NCI-H748 treated with DMSO at 0.1 percent for 48 hours (cell line): ENCODE measurements around the gene CPLX1.
"Not testable (repeated sequence)": the region's sequence is repeated elsewhere in the genome, so short reads cannot be mapped to it uniquely, and the experiment has no call there.

Source experiments
- DNase-seq: peaks from one replicate; lab custom pipeline; 2025; lab: John Stamatoyannopoulos, UW

CPLX1 gene

DNA sequence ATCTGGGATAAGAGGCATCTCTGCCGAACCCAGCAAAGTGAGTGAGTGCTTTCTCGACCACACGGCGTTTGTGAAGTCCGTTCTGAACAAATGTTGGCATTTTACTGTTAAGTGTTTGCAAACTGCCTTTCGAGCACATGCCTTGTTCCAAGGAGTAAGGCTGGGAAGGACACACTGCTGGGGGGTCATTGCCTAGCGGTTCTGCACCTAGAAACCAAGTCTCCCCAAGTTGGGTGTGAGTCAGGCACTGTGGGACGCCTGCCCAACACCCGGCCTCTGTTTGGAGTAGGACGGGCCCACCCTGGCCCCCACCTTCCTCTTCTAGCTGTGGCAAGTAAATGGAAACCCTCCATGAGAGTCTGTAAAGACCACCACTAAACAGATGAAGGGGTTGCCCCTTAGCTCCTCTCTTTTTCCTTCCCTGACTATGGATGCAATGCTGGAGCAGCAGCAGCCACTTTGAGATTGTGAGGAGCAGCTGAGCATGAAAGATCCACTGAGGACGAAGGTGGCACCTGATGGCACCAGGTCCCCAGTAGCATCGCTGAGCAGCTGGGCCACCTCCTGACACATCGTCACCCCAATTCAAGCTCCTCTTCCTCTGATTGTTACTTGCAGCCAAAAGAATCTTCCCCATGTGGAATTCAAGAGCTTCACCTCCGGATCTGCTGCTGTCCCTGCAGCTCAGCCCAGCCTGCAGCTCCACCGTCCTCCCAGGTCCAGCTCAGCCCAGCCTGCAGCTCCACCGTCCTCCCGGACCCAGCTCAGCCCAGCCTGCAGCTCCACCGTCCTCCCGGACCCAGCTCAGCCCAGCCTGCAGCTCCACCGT lies 6.3 kb downstream of the CPLX1 start:
- DNase-seq = no peak

DNA sequence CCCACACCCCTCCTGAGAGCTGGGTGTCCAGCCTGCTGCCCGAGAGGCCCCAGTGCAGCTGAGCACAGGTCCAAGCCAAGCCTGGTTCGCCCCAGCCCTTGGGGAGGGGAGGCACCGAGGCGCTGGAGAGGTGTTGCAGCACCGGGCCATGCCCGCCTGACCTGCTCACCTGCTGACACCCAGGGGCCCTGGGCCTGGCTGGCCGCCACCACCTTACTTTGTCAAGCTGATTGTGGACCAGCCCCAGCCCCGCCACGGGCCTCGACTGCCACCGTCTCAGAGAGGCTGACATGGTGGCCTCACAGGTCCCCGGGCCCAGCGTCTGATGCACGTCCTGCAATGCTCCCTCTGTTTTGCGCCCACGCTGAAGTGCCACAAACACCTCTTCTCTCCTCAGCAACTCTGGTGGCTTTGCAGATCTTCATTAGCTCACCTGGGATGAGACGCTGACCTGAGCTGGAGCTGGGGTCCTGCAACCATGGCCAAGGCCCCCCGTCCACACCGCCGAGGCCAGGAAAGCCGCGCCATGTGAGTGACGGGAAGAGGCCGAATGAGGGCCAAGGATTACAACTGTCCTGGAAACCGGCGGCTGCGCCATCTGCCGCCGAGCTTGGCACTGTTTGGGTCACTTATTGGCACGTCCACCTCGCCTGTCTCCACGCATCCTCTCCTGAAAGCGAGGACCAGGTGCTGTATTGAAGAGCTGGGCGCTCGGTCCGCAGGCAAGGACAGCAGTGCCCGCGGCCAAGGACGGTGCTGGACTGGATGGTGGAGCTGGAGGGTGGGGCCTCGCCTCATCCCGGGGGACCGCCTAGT lies 7.6 kb downstream of the CPLX1 start:
- no peak for DNase-seq

DNA sequence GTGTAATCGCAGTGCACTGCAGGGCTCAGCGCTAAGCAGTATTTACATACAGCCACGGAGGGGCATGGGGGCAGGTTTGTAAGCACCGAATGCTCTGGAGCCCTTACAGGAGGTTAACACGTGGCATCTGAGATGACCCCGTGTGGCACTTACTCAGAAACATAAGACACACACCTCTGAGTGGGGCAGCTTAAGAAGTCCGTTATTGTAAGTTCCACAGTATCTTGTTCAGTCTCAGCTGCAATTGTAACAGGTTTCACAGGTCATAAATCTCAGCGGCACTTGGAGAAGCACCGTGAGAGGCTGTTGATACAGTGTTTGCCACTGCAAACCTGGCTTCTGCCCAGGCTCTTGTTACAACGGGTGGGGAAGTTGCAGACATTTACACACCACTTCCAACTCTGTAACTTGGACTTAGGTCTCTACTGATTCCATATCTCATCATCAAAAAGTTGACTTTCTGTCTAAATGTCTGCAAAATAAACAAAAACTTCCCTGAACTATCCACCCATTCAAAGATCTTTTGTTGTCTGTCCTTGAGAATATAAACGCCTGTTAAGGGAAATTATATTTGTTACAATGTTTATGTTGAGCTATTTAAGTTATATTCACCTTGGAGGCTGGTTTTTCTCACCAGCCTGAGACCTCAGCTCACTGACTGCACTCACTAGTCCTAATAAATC lies 10.3 kb downstream of the CPLX1 start:
- no peak for DNase-seq

DNA sequence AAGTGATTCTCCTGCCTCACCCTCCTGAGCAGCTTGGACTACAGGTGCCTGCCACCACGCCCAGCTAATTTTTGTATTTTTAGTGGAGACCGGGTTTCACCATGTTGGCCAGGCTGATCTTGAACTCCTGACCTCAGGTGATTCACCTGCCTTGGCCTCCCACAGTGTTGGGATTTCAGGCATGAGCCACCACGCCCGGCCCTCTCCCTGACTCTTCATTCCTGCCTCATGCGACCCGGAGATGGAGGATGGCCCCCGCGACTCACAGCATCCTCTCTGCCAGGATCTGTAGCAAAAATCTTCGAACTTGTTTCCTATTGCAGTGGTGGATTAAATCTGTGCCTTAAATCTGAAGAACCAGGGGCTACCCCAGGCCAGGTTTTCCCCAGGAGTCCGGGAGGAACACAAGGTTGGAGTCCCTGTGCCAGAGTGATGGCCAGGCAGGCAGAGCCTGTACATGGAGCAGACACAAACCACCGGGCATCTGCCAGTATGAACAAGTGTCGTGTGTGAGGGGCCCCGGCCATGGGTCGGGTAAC lies 11.5 kb downstream of the CPLX1 start:
- DNase-seq = no peak

DNA sequence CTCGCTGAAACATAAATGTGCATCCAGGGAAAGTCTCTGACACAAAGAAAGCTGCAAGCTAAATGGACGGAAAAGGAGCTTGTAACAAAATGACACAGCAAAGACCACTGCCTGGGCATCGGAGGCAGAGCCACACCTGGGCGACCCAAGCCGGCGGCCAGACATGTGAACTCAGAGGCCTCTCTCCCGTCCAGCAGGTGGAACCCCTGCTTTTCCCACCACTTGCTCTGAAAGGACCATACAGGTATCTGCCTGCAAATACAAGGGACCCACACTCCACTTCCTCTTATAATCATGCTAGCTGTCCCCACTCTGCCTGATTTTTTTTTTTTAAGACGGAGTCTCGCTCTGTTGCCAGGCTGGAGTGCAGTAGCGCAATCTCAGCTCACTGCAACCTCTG lies 12.0 kb downstream of the CPLX1 start:
- no peak for DNase-seq

DNA sequence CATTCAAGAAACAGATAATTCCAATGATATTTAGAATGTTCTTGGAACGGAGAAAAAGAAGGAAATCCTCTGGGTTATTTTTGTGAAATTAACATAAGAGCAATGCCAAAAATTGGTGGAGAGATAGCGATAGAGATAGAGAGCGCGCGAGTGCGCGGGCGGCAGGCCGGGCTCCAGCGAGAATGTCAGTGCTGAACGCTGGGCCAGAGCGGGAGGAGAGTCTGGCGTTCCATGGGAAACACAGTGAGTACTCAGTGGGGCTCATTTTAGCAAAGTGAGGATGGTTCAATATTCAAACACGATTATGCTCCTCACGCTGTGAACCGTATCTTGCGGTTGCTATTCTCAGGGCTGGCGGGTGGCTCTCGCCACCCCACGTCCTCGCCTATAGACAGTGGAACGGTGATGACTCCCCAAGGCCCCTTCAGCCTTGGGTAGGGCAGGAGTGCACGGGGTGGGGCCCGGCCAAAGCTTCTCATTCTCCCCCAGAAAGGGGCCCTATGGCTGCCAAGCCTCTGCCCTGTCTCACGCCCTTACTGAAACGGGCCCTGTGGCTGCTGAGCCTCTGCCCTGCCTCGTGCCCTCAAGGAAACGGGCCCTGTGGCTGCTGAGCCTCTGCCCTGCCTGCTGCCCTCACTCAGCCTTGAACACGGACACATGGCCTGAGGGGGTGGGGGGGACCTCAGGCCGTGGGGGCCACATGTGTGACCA lies 16.9 kb downstream of the CPLX1 start:
- DNase-seq = no peak

DNA sequence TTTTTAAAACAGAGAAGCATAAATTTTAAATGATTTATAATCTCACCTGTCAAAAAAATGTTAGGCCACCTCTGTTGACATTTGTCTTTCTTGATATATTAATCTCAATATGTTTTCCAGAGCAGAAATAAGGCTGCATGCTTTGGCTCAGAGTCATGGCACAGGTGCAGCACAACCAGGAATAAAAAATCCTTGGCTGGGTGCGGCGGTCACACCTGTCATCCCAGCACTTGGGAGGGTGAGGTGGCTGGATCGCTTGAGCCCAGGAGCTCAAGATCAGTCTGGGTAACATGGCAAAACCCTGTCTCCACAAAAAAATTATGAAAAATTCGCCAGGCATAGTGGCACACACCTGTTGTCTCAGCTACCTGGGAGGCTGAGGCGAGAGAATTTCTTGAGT lies 18.1 kb downstream of the CPLX1 start:
- DNase-seq = no peak

DNA sequence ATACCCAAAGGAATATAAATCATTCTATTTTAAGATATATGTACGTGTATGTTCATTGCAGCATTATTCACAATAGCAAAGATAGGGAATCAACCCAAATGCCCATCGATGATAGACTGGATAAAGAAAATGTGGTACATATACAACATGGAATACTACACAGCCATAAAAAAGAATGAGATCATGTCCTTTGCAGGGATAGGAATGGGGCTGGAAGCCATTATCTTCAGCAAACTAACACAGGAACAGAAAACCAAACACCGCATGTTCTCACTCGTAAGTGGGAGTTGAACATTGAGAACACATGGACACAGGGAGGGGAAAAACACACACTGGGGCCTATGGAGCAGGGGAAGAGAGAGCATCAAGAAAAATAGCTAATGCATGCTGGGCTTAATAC lies 18.9 kb downstream of the CPLX1 start:
- DNase-seq = not testable (repeated sequence)

DNA sequence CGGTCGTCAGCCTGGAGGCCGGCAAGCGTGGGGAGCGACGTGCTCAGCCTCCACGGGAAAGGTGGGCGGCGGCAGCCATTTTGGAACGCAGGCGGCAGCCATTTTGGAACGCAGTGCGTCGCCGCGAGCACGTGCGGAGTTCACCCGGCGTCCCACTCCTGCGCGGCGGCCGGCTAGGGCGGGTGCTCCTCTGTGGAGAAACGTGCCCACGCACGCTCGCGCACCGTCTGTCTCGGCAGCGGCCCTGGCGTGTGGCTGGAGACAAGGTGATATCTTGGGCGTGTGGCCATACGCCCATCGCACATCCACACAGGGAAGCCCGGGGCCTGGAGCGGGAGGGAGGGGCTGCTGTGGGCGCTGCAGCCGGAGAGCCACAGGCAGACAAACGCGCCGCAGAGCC lies 21.1 kb downstream of the CPLX1 start:
- no peak for DNase-seq

DNA sequence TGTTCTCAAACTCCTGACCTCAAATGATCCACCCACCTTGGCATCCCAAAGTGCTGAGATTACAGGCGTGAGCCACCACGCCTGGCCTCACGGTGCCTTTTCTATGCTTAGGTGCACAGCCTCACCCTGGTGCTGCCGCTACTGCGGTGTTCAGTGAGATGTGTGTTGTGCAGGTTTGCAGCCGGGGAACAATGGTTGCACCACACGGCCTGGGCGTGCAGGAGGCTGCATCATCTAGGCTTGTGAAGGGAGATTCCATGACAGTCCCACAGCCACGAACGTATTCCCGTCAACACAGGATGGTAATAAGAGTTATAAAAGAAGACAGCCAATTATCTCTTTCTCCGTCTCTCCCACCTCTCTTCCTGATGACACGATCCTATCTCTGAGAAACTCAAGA lies 22.0 kb downstream of the CPLX1 start:
- no peak for DNase-seq

DNA sequence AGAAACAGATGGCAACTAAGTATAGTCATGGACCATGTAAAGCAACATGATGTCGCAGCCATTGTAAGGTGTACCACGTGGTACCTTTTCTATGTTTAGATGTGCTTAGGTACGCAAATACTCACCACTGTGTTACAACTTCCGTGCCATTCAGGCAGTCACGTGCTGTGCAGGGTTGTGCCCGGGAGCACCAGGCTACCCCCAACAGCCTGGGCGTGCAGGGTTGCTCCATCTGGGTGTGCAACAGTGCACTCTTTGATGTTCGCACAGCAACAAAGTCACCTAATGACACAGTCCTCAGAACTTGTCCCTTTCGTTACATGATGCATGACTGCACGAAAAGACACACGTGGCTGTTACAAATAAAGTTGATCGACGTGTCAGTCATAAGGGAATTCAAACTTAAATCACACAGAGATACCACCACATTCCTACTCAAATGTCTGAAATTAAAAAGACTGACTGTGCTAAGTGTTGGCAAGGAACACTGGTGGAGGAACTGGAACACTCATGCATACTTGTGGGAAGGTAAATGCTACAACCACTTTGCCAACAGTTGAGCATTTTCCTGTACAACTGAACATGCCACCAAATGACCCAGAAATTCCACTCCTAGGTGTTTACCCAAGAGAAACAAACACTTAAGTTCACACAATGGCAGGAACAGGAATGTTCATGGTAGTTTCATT lies 24.3 kb downstream of the CPLX1 start:
- no peak for DNase-seq

DNA sequence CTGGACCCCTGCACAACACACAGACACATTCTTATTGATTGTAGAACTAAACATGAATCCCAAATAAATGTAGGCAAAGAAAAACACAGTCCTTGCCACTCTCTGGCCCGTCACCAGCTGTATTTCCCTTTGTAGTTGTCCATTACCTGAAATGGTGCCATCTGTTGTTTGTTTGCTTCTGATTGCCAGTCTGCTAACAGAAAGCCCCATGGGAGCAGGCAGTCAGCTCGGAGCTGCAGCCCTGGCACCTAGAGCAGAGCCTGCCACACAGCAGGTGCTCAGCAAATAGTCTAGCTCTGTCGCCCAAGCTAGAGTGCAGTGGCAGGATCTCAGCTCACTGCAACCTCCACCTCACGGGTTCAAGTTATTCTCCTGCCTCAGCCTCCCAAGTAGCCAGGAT lies 28.9 kb downstream of the CPLX1 start:
- DNase-seq = no peak

DNA sequence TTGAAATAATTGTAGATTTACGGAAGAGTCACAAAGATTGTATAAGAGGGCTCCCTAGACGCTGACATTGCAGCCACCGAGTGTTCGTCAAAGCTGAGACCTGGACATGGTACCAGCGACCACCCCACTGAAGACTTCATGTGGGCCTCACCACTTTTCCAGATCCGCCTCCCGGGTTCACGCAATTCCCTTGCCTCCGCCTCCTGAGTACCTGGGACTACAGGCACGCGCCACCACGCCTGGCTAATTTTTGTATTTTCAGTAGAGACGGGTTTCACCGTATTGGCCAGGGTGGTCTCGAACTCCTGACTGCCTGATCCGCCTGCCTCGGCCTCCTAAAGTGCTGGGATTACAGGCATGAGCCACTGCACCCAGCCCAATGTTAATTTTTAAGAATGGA lies 29.7 kb downstream of the CPLX1 start:
- no peak for DNase-seq

DNA sequence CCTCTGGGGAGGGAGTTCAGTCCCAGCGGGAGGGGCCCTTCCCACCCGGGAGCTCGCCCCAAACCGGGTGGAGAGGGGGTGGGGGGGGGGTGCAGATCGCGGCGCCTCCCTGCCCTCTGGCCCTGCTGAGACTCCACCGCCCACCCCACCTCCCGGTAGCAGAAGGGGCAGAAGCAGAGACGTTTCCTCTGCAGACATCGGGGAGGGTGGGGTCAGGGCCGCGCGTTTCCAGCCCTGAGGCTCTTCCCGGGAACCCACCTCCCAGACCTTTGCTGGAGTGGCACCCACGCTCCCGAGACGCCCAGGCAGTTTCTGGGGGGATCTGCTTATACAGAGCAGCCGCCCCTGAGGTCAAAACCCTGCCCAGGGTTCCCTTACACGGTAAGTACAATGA lies 30.2 kb downstream of the CPLX1 start:
- no peak for DNase-seq

DNA sequence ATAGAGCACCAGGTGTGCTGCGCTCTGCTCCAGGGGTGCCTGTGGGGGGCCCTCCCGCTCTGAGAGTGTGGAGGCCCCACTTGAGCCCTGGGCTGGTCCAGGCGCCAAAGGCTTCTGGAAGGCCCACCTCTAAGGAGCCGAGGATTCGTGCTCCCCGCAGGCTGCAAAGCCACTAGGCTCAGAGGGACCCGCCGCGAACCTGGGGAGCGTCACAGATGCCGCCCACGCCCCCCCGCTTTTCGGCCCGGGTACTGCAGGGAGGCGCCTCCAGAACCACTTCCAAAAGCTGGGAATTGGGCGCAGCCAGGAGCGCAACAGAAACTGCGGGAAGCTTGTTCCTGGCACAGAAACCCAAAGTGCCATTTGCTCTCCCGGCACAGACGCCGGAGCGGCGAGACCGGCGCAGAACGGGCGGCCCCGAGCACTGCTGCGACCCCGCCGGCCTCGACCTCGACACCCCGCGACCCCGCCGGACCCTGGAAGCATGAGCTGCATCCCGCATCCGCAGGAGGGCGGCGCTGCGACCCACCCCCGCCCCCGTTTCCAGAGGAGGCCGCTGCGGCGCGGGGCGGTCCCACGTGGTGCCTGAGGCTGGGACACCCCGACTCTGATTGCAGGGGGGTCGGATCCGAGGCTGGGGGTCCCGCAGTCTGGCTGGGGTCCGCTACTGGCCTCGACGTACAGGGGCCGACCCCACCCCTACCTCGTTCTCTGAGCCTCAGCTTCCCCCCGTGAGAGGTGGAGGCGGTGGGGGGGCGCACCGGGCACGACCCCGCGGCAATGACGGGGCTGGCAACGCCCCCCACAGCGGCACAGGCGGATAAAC lies 30.8 kb downstream of the CPLX1 start:
- DNase-seq = no peak

DNA sequence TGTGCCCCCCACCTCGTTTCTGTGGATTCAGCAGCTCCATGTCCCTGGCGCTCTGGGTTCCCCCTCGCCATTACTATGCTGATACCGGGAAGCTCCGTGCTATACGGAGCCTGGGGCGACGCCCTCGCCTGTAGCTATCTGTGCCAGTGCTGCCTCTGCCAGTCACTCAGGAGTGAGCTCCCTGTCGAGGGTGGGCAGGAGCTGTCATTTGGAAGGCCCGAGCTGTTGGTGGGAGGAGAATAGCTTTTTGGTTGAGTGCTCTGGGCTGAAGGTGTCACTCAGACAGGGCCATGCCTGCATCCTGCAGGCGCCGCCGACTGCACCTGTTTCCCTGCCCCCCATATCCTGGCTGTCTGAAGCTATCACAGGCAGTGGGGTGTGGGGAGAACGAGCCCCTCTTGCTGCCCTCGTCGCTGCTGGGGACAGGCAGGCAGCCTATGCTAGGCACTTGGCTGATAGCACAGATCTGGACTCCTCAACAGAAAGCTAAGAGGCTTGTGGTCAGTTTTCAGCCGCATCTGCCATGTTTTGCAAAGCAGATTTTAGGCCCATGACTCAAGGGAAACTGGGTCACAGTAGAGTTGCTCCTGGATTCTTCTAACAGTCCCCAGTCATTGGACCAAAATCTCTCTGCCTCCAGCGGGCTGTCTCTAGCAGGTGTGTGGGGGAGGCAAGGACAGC lies 31.8 kb downstream of the CPLX1 start:
- no peak for DNase-seq

DNA sequence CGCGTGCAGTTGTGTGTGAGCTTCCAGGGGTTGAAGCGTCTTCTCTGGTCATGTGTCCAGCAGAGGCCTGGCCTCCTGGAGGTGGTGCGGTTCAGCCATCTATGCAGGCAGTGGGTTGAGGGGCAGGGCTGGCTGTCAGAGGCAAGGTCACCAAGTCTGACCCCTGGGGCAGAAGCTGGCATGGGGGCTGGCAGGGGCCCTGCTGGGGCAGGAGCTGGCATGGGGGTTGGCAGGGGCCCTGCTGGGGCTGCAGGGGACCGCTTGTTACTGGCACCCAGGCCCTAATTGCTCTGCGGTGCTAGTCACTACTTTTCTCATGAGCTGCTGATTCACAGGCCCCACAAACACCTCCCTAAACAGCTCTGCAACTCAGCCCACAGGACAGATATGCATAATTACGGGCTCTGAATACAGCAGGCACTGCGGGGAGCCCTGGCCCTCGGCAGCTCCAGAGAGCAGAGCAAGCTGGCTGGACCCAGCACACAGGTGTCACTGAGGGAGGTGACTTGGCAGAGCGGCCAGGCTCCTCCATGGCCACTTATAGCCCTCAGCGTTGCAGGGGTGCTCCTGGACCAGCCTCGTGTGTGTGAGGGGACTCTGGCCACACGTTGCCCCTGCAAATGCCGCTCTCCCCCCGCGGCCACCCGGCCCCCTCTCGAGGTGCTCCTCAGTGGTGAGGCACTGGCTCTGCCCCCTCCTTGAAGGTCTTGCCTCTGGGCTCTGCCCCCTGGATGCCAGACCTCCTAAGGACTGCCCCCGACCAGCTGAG lies 32.7 kb downstream of the CPLX1 start:
- no peak for DNase-seq

DNA sequence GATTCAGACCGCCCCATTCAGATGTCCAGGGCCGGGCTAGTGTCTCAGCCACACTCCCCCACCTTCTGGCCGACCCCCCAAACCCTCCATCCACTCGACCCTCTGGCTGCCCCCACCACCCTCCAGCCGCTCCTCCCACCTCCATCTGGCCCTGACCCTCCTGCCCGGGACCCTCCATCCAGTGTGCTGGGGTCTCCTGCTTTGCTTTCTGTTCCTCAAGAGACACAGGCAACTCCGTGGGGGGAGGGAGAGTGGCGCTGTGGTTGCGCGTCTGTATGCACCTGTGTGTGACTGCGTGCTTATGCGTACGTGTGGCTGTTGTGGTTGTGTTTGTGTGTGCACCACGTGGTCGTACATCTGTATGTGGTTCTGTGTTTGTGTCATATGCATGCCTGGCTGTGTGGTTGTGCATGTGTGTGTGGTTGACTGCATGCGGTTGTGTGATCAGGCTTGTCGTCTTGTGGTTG lies 33.3 kb downstream of the CPLX1 start:
- no peak for DNase-seq
